Peyer's patch (tissue), 4 donors: ENCODE results near the gene CLDN10. TPM values are rescaled to one million over a fixed set of nuclear protein-coding genes. Genes with fewer than 3 reads are reported as not detected.

Experiments used
- DNase-seq, 3 donors: peaks; one replicate each; pipeline ENCODE4 v3.0.0-alpha.2; 2017 to 2019
- H3K27ac ChIP-seq, 4 donors: fragments of 200-600 bp; sonication (generic); one replicate each; pipeline ENCODE4 v1.5.1; 2016 to 2019
- H3K27me3 ChIP-seq, 2 donors: fragments of 200-600 bp; sonication (generic); one replicate each; pipeline ENCODE4 v1.5.1; 2019
- H3K36me3 ChIP-seq, 3 donors: fragments of 200-600 bp; sonication (generic); one replicate each; pipeline ENCODE4 v1.5.1; 2016 to 2019
- H3K4me1 ChIP-seq, 4 donors: fragments of 200-600 bp; sonication (generic); one replicate each; pipeline ENCODE4 v1.5.1; 2016 to 2019
- H3K4me3 ChIP-seq, 4 donors: fragments of 200-600 bp; sonication (generic); 1 replicate in 3 of 4; 2 replicates in 1 of 4; pipeline ENCODE4 v1.5.1; 2016 to 2019; ENCODE audit warnings: mild to moderate bottlenecking in 1 of 4
- H3K9me3 ChIP-seq, 4 donors: fragments of 200-600 bp; sonication (generic); one replicate each; pipeline ENCODE4 v1.5.1; 2016 to 2019; ENCODE audit warnings: mild to moderate bottlenecking in 1 of 4
- CTCF ChIP-seq, 6 experiments: fragments of 450-650 bp in 4 of 6; fragments of 200-600 bp in 2 of 6; sonication (generic) in 1 of 6; IDR thresholded peaks; one replicate each; pipeline ENCODE4 v1.5.1; 2017 to 2019; ENCODE audit warnings: antibody characterized with exemption in 6 of 6, mild to moderate bottlenecking in 3 of 6, moderate library complexity in 1 of 6
- POLR2A ChIP-seq, 2 donors: fragments of 450-650 bp; IDR thresholded peaks; one replicate each; pipeline ENCODE4 v1.5.1; 2017; ENCODE audit warnings: antibody characterized with exemption in 2 of 2, mild to moderate bottlenecking in 2 of 2, moderate library complexity in 2 of 2
- total RNA-seq, 4 donors: library from RNA; depleted of rRNA; stranded (reverse); fragments of >200 nt; gene quantifications; one replicate each; pipeline ENCODE4 v1.1.0, GENCODE V29; 2016

CLDN10 gene
- total RNA-seq, 4 donors from 2014 or later, result 0.57 TPM; not detected in 3

- no peaks in the 10 kb centered on the region for H3K9me3 ChIP-seq
- H3K4me3 ChIP-seq, result no peak overlapping the region
- H3K27ac ChIP-seq, result no peak overlapping the region
- no peaks in the 10 kb centered on the region for H3K27me3 ChIP-seq
- H3K36me3 ChIP-seq, result no peaks in the 10 kb centered on the region
- peak in 2 of 3 donors; percentile 56 to 63 for DNase-seq
- TF ChIP-seq CTCF (IDR thresholded peaks at IDR 0.05) (no peak), POLR2A (IDR thresholded peaks at IDR 0.05) (no peak)
- no peaks in the 10 kb centered on the region for H3K4me1 ChIP-seq
Measured at GRCh38 chr13:95533545-95534160, 18.9 kb upstream of the CLDN10 start.

- no peak for DNase-seq
- H3K27me3 ChIP-seq, result no peaks in the 10 kb centered on the region
- H3K4me1 ChIP-seq, result no peaks in the 10 kb centered on the region
- no peaks in the 10 kb centered on the region for H3K36me3 ChIP-seq
- TF ChIP-seq CTCF (IDR thresholded peaks at IDR 0.05) (no peak), POLR2A (IDR thresholded peaks at IDR 0.05) (no peak)
- H3K27ac ChIP-seq, result no peak overlapping the region
- no peak overlapping the region for H3K4me3 ChIP-seq
- H3K9me3 ChIP-seq, result no peaks in the 10 kb centered on the region
Measured at GRCh38 chr13:95535243-95535642, 17.3 kb upstream of the CLDN10 start.

GRCh38 chr13:95536632-95537241, 15.8 kb upstream of the CLDN10 start:
- H3K9me3 ChIP-seq, result no peaks in the 10 kb centered on the region
- TF ChIP-seq POLR2A (IDR thresholded peaks at IDR 0.05) (no peak), CTCF (IDR thresholded peaks at IDR 0.05) (peak in 4 of 6 experiments; percentile 20 to 36 (median 26))
- no peak overlapping the region for H3K27ac ChIP-seq
- DNase-seq, result no peak
- no peaks in the 10 kb centered on the region for H3K36me3 ChIP-seq
- H3K4me1 ChIP-seq, result no peaks in the 10 kb centered on the region
- no peaks in the 10 kb centered on the region for H3K27me3 ChIP-seq
- H3K4me3 ChIP-seq, result no peak overlapping the region

- Histone ChIP-seq H3K27ac (no peak overlapping the region), H3K4me3 (no peak overlapping the region), H3K27me3 (no peaks in the 10 kb centered on the region), H3K36me3 (no peaks in the 10 kb centered on the region), H3K9me3 (no peaks in the 10 kb centered on the region), H3K4me1 (no peaks in the 10 kb centered on the region)
- TF ChIP-seq CTCF (IDR thresholded peaks at IDR 0.05), result no peak
- TF ChIP-seq POLR2A (IDR thresholded peaks at IDR 0.05), result no peak
- DNase-seq, result no peak
Measured at GRCh38 chr13:95540888-95541287, 11.6 kb upstream of the CLDN10 start.

- H3K36me3 ChIP-seq, result no peaks in the 10 kb centered on the region
- H3K4me1 ChIP-seq, result no peaks in the 10 kb centered on the region
- no peak for TF ChIP-seq CTCF (IDR thresholded peaks at IDR 0.05)
- TF ChIP-seq POLR2A (IDR thresholded peaks at IDR 0.05), result no peak
- H3K27ac ChIP-seq, result no peak overlapping the region
- DNase-seq, result no peak
- H3K4me3 ChIP-seq, result no peak overlapping the region
- no peaks in the 10 kb centered on the region for H3K27me3 ChIP-seq
- H3K9me3 ChIP-seq, result no peaks in the 10 kb centered on the region
Measured at GRCh38 chr13:95541308-95541707, 11.2 kb upstream of the CLDN10 start.
